H9 (cell line): Measurements from ENCODE around the gene CABCOCO1. TPM values are rescaled to one million over a fixed set of nuclear protein-coding genes. Genes with fewer than 3 reads are reported as not detected.

Experiments
- DNase-seq: peaks from one replicate; pipeline ENCODE4 v3.0.0-alpha.2; 2017
- H2AFZ ChIP-seq: one replicate; pipeline ENCODE4 v1.6.1; 2013; ENCODE audit warnings: mild to moderate bottlenecking, low read length, control low read depth, moderate library complexity
- H2AK5ac ChIP-seq: 2 replicates; pipeline ENCODE4 v1.6.1; 2013; ENCODE audit warnings: low read length, control low read depth, mixed read lengths; ENCODE audit not compliant: insufficient read length
- H2BK120ac ChIP-seq: one replicate; pipeline ENCODE4 v1.6.1; 2013; ENCODE audit warnings: low read depth, mild to moderate bottlenecking, low read length, control low read depth, inconsistent platforms; ENCODE audit not compliant: poor library complexity, severe bottlenecking
- H2BK12ac ChIP-seq: 2 replicates; pipeline ENCODE4 v1.6.1; 2013; ENCODE audit warnings: low read length, control low read depth, mixed read lengths, low read depth; ENCODE audit not compliant: insufficient read length
- H2BK15ac ChIP-seq: 2 replicates; pipeline ENCODE4 v1.6.1; 2013; ENCODE audit warnings: low read depth, low read length, control low read depth
- H2BK20ac ChIP-seq: one replicate; pipeline ENCODE4 v1.6.1; 2013; ENCODE audit warnings: low read depth, mild to moderate bottlenecking, low read length, control low read depth, inconsistent platforms; ENCODE audit not compliant: poor library complexity, severe bottlenecking
- H2BK5ac ChIP-seq: 2 replicates; pipeline ENCODE4 v1.6.1; 2013; ENCODE audit warnings: low read length, control low read depth, mixed read lengths; ENCODE audit not compliant: insufficient read length
- H3K14ac ChIP-seq: 2 replicates; pipeline ENCODE4 v1.6.1; 2013; ENCODE audit warnings: low read length, control low read depth; ENCODE audit not compliant: insufficient read depth
- H3K18ac ChIP-seq: 2 replicates; pipeline ENCODE4 v1.6.1; 2013; ENCODE audit warnings: low read depth, mild to moderate bottlenecking, mixed read lengths, low read length, control low read depth; ENCODE audit not compliant: insufficient read length
- H3K23ac ChIP-seq: 2 replicates; pipeline ENCODE4 v1.6.1; 2013; ENCODE audit warnings: low read length, control low read depth, mixed read lengths, low read depth; ENCODE audit not compliant: insufficient read length
- H3K23me2 ChIP-seq: 2 replicates; pipeline ENCODE4 v1.6.1; 2013; ENCODE audit warnings: low read depth, mild to moderate bottlenecking, mixed read lengths, low read length, control low read depth; ENCODE audit not compliant: insufficient read length, poor library complexity, severe bottlenecking
- H3K27ac ChIP-seq: 2 replicates; pipeline ENCODE4 v1.5.1; 2013; ENCODE audit warnings: low read length, control low read depth, mixed read lengths, low read depth; ENCODE audit not compliant: insufficient read length
- H3K27me3 ChIP-seq: 2 replicates; pipeline ENCODE4 v1.6.1; 2013; ENCODE audit warnings: low read length, control low read depth, inconsistent platforms; ENCODE audit not compliant: insufficient read depth
- H3K4ac ChIP-seq: 2 replicates; pipeline ENCODE4 v1.6.1; 2013; ENCODE audit warnings: low read depth, mild to moderate bottlenecking, control low read depth, inconsistent platforms, low read length, moderate library complexity
- H3K4me1 ChIP-seq: 2 replicates; pipeline ENCODE4 v1.6.1; 2013; ENCODE audit warnings: low read length, control low read depth, inconsistent platforms; ENCODE audit not compliant: insufficient read depth
- H3K4me2 ChIP-seq: 2 replicates; pipeline ENCODE4 v1.6.1; 2013; ENCODE audit warnings: low read length, control low read depth, mixed read lengths; ENCODE audit not compliant: insufficient read length, insufficient read depth
- H3K56ac ChIP-seq: 2 replicates; pipeline ENCODE4 v1.6.1; 2013; ENCODE audit warnings: low read depth, mild to moderate bottlenecking, mixed read lengths, low read length, control low read depth; ENCODE audit not compliant: insufficient read length
- H3K79me1 ChIP-seq: 2 replicates; pipeline ENCODE4 v1.6.1; 2013; ENCODE audit warnings: low read depth, mild to moderate bottlenecking, moderate library complexity, low read length, control low read depth, inconsistent platforms; ENCODE audit not compliant: insufficient read depth, poor library complexity, severe bottlenecking
- H3K79me2 ChIP-seq: 2 replicates; pipeline ENCODE4 v1.6.1; 2013; ENCODE audit warnings: low read length, control low read depth, inconsistent platforms; ENCODE audit not compliant: insufficient read depth
- H3K9ac ChIP-seq: 2 replicates; pipeline ENCODE4 v1.6.1; 2013; ENCODE audit warnings: low read length, control low read depth, mixed read lengths; ENCODE audit not compliant: insufficient read length; ENCODE audit errors: extremely low read depth
- H3K9me3 ChIP-seq: one replicate; pipeline ENCODE4 v1.6.1; 2013; ENCODE audit warnings: low read depth, low read length, inconsistent platforms; ENCODE audit not compliant: control insufficient read depth
- H3T11ph ChIP-seq: one replicate; pipeline ENCODE4 v1.6.1; 2013; ENCODE audit warnings: mild to moderate bottlenecking, low read length, control low read depth, inconsistent platforms
- H4K20me1 ChIP-seq: one replicate; pipeline ENCODE4 v1.6.1; 2013; ENCODE audit not compliant: control insufficient read depth, insufficient read length, insufficient read depth
- H4K5ac ChIP-seq: 2 replicates; pipeline ENCODE4 v1.6.1; 2013; ENCODE audit warnings: low read depth, mild to moderate bottlenecking, mixed read lengths, low read length, control low read depth; ENCODE audit not compliant: insufficient read length
- H4K8ac ChIP-seq: replicated peaks from 2 replicates; pipeline ENCODE4 v1.6.1; 2013; ENCODE audit warnings: low read length, control low read depth, mixed read lengths, low read depth; ENCODE audit not compliant: insufficient read length
- H4K91ac ChIP-seq: 2 replicates; pipeline ENCODE4 v1.6.1; 2013; ENCODE audit warnings: low read depth, mild to moderate bottlenecking, moderate library complexity, mixed read lengths, low read length, control low read depth; ENCODE audit not compliant: insufficient read length
- H3K27ac Mint-ChIP-seq, 3 experiments: 2 replicates in 2 of 3; 3 replicates in 1 of 3; pipeline ENCODE4 v1.8.0; 2020 to 2021; ENCODE audit warnings: mixed read lengths in 3 of 3, mild to moderate bottlenecking in 1 of 3, moderate library complexity in 1 of 3
- H3K27me3 Mint-ChIP-seq: 2 replicates; pipeline ENCODE4 v1.8.0; 2021; ENCODE audit warnings: low read depth, mild to moderate bottlenecking, moderate library complexity, mixed read lengths
- H3K36me3 Mint-ChIP-seq, 3 experiments: 2 replicates in 2 of 3; 3 replicates in 1 of 3; pipeline ENCODE4 v1.8.0; 2020 to 2021; ENCODE audit warnings: low read depth in 3 of 3, mixed read lengths in 3 of 3; ENCODE audit not compliant: insufficient read depth in 1 of 3
- H3K4me1 Mint-ChIP-seq, 2 experiments: 2 replicates each; pipeline ENCODE4 v1.8.0; 2020; ENCODE audit warnings: mixed read lengths in 2 of 2
- H3K4me3 Mint-ChIP-seq, 2 experiments: 2 replicates in 1 of 2; 3 replicates in 1 of 2; pipeline ENCODE4 v1.8.0; 2020 to 2021; ENCODE audit warnings: mild to moderate bottlenecking in 2 of 2, mixed read lengths in 2 of 2, moderate library complexity in 1 of 2
- H3K9me3 Mint-ChIP-seq, 2 experiments: 2 replicates in 1 of 2; 3 replicates in 1 of 2; pipeline ENCODE4 v1.8.0; 2020; ENCODE audit warnings: mild to moderate bottlenecking in 2 of 2, mixed read lengths in 2 of 2, moderate library complexity in 1 of 2
- total RNA-seq: library from RNA; stranded (reverse); gene quantifications from 2 replicates; pipeline ENCODE4 v1.2.1, GENCODE V29; 2021
- TF ChIP-seq, protein P1 (sequence below): fragments of 200-600 bp; sonication (generic); conservative IDR thresholded peaks from 3 replicates; pipeline ENCODE4 v1.8.0; 2021; ENCODE audit warnings: antibody characterized with exemption, mild to moderate bottlenecking

The CABCOCO1 gene
- total RNA-seq, 1 experiment from 2014 or later = not detected

GRCh38 chr10:61617180-61617579 is 45.5 kb upstream of the CABCOCO1 start:
- Histone ChIP-seq H3T11ph (no peak overlapping the region), H3K23me2 (no peaks in the 10 kb centered on the region), H2BK12ac (no peak overlapping the region), H3K23ac (no peak overlapping the region), H3K79me2 (no peaks in the 10 kb centered on the region), H2AK5ac (no peak overlapping the region), H3K79me1 (no peaks in the 10 kb centered on the region), H3K27ac (no peak overlapping the region), H4K5ac (no peak overlapping the region), H3K9me3 (no peaks in the 10 kb centered on the region), H2BK15ac (no peak overlapping the region), H2AFZ (no peak overlapping the region), H4K8ac (no peak overlapping the region), H2BK120ac (no peak overlapping the region), H2BK5ac (no peak overlapping the region), H3K18ac (no peak overlapping the region), H3K14ac (no peak overlapping the region), H4K91ac (no peak overlapping the region), H3K4me2 (no peak overlapping the region), H3K27me3 (no peaks in the 10 kb centered on the region), H3K56ac (no peak overlapping the region), H3K9ac (no peak overlapping the region), H3K4me1 (no peaks in the 10 kb centered on the region), H4K20me1 (no peaks in the 10 kb centered on the region), H2BK20ac (no peak overlapping the region), H3K4ac (no peak overlapping the region)
- DNase-seq = no peak
- H3K36me3 Mint-ChIP-seq = no peaks in the 10 kb centered on the region
- H3K4me1 Mint-ChIP-seq = peaks cover 2 to 4% of the 10 kb centered on the region in 2 experiments; a peak in 2 of 4 replicates
- no peak overlapping the region for H3K27ac Mint-ChIP-seq
- H3K4me3 Mint-ChIP-seq = no peak overlapping the region
- H3K27me3 Mint-ChIP-seq = no peaks in the 10 kb centered on the region
- H3K9me3 Mint-ChIP-seq = no peaks in the 10 kb centered on the region
- TF ChIP-seq, protein P1, sequence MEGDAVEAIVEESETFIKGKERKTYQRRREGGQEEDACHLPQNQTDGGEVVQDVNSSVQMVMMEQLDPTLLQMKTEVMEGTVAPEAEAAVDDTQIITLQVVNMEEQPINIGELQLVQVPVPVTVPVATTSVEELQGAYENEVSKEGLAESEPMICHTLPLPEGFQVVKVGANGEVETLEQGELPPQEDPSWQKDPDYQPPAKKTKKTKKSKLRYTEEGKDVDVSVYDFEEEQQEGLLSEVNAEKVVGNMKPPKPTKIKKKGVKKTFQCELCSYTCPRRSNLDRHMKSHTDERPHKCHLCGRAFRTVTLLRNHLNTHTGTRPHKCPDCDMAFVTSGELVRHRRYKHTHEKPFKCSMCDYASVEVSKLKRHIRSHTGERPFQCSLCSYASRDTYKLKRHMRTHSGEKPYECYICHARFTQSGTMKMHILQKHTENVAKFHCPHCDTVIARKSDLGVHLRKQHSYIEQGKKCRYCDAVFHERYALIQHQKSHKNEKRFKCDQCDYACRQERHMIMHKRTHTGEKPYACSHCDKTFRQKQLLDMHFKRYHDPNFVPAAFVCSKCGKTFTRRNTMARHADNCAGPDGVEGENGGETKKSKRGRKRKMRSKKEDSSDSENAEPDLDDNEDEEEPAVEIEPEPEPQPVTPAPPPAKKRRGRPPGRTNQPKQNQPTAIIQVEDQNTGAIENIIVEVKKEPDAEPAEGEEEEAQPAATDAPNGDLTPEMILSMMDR = no peak
